VCaP (cell line): ENCODE data around the gene NARS2.
"Not testable (repeated sequence)": the region's sequence is repeated elsewhere in the genome, so short reads cannot be mapped to it uniquely, and the experiment has no call there.

Experiments
- H3K27ac ChIP-seq: fragments of 450-650 bp; 2 replicates; pipeline ENCODE4 v1.5.1; 2017
- CTCF ChIP-seq: fragments of 450-650 bp; conservative IDR thresholded peaks from 2 replicates; pipeline ENCODE4 v1.5.1; 2017; ENCODE audit warnings: mild to moderate bottlenecking, moderate library complexity

The NARS2 gene

GRCh38 chr11:78607696-78608095 is 33.0 kb upstream of the NARS2 start:
- no peak overlapping the region for H3K27ac ChIP-seq
- no peak for TF ChIP-seq CTCF

DNA sequence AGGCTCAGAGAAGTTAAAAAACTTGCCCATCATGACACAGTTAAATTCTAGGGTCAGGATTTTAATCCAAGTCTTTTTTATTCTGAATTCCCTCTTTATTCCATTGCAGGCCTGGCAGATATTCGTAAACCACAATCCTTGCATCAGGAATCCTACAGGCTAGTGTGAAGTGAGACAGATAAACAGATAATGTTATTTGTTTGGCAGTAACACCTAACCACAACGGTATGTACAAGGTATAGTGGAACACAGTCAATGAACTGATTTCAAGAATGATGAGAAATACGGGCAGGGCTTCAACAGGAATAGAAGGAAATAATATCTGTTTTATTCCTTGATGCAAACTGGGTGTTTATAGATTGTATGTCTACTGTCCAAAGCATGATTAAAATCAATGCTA is 32.0 kb upstream of the NARS2 start:
- TF ChIP-seq CTCF, result no peak
- no peak overlapping the region for H3K27ac ChIP-seq

- TF ChIP-seq CTCF, result no peak
- H3K27ac ChIP-seq, result no peak overlapping the region
Measured at GRCh38 chr11:78605296-78605695, 30.6 kb upstream of the NARS2 start.

DNA sequence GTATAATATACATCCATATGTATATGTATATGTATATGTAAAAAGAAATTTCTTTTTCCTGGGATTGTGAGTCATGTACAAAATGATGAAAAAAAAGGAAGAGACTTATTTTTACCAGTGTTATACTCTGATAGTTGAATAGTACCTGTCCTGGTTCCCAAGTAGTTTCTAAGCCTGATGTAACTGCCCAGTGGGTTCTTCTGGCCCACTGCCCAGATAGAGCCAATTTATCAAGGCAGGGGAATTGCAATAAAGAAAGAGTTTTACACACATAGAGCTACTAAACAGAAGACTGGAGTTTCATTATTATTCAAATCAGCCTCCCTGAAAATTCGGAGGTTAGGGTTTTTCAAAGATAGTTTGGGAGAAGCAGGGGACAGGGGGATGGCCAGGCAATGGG is 29.1 kb upstream of the NARS2 start:
- H3K27ac ChIP-seq, result no peak overlapping the region
- no peak for TF ChIP-seq CTCF

DNA sequence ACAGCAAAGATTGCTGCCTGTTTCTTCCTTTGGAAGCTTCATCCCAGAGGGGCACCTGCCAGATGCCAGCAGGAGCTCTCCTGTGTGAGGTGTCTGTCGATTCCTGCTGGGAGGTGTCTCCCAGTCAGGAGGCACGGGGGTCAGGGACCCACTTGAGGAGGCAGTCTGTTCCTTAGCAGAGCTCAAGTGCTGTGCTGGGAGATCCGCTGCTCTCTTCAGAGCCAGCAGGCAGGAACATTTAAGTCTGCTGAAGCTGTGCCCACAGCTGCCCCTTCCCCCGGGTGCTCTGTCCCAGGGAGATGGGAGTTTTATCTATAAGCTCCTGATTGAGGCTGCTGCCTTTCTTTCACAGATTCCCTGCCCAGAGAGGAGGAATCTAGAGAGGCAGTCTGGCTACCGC is 28.1 kb upstream of the NARS2 start:
- H3K27ac ChIP-seq, result not testable (repeated sequence)

GRCh38 chr11:78601066-78601465 is 26.4 kb upstream of the NARS2 start:
- not testable (repeated sequence) for H3K27ac ChIP-seq

DNA sequence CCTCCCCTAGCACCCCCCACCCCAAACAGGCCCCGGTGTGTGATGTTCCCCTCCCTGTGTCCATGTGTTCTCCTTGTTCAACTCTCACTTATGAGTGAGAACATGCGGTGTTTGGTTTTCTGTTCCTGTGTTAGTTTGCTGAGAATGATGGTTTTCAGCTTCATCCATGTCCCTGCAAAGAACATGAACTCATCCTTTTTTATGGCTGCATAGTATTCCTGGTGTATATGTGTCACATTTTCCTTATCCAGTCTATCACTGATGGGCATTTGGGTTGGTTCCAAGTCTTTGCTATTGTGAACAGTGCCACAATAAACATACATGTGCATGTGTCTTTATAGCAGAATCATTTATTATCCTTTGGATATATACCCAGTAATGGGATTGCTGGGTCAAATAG is 22.9 kb upstream of the NARS2 start:
- not testable (repeated sequence) for H3K27ac ChIP-seq

- TF ChIP-seq CTCF, result no peak
- no peak overlapping the region for H3K27ac ChIP-seq
Measured at GRCh38 chr11:78595436-78596130, 20.9 kb upstream of the NARS2 start.

GRCh38 chr11:78594814-78595213 is 20.1 kb upstream of the NARS2 start:
- H3K27ac ChIP-seq, result no peak overlapping the region
- no peak for TF ChIP-seq CTCF
